GM10847 (cell line): ENCODE measurements around the gene NUDCD3.

Source experiments
- POLR2A ChIP-seq: IDR thresholded peaks from 2 replicates; pipeline ENCODE4 v1.6.1; 2011; ENCODE audit not compliant: insufficient read length; ENCODE audit errors: extremely low read depth

NUDCD3 gene

GRCh38 chr7:44378744-44379143, 111.7 kb downstream of the NUDCD3 start:
- TF ChIP-seq POLR2A: no peak

- no peak for TF ChIP-seq POLR2A
Measured at GRCh38 chr7:44377681-44378421, 112.6 kb downstream of the NUDCD3 start.

GRCh38 chr7:44377134-44377463, 113.4 kb downstream of the NUDCD3 start:
- TF ChIP-seq POLR2A: no peak

DNA sequence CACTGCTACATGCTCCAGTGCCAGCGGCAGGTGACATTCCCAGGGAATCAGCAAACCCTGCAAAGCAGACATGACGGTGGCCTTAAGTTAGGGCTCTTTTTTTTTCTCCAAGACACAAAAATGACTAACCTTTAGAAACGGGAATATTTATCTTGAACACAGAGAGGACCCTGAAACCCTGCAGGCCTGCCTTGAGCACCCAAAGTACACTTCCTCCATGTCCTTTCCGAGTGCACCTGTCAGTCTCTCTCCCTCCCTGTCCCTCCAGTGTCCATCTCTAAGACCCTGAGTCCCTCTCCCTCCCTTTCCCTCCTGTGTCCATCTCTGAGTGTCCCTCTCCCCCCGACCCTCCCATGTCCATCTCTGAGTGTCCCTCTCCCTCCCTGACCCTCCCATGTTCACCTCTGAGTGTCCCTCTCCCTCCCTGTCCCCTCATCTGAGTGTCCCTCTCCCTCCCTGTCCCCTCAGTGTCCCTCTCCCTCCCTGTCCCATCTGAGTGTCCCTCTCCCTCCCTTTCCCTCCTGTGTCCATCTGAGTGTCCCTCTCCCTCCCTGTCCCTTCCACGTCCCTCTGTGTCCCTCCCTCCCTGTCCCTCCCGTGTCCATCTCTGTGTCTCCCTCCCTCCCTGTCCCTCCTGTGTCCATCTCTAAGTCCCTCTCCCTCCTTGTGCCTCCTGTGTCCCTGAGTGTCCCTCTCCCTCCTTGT, 113.9 kb downstream of the NUDCD3 start:
- no peak for TF ChIP-seq POLR2A

DNA sequence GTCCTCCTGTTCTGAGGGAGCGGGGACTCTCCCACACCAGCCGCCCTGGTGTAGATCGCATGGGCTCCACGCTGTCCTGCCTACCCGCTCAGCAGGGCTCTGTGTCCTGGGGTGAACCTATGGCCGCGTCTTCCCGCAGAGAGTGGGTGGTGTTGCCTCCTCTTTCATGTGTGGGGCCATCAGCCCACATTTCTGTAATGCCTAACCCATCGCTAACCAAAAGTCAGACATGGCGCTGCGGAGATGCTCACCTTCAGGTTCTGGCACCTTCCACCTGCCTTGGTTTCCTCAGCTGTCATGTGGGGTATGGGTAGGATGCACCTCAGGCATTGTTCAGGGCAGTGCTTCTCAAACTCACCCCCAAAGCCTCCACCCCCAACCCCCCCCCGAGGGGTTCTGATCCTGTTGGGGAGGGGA, 114.5 kb downstream of the NUDCD3 start:
- no peak for TF ChIP-seq POLR2A

DNA sequence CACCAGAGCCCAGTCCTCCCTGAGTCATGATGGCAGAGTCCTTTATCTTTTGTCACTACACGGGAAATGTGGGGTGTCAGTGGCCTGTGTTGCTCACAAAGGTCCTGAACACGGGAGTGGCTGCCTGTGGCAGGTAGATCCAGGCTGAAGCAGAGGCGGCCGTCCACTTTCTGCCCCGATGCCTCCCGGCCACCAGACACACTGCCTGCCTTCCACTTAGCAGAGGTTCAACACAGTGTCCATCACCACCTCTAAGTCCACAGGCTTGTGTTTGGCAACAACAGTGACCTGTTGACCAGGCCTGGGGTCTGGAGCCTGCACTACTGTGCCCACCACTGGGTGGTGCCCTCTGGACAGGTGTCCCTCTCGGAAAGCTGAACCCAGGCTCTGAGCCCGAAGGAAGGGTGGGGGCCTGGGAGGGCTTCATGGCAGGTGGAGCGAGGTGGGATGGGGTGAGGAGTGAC, 115.2 kb downstream of the NUDCD3 start:
- TF ChIP-seq POLR2A: no peak

- no peak for TF ChIP-seq POLR2A
Measured at GRCh38 chr7:44374007-44374763, 116.3 kb downstream of the NUDCD3 start.

GRCh38 chr7:44373418-44373740, 117.1 kb downstream of the NUDCD3 start:
- no peak for TF ChIP-seq POLR2A

DNA sequence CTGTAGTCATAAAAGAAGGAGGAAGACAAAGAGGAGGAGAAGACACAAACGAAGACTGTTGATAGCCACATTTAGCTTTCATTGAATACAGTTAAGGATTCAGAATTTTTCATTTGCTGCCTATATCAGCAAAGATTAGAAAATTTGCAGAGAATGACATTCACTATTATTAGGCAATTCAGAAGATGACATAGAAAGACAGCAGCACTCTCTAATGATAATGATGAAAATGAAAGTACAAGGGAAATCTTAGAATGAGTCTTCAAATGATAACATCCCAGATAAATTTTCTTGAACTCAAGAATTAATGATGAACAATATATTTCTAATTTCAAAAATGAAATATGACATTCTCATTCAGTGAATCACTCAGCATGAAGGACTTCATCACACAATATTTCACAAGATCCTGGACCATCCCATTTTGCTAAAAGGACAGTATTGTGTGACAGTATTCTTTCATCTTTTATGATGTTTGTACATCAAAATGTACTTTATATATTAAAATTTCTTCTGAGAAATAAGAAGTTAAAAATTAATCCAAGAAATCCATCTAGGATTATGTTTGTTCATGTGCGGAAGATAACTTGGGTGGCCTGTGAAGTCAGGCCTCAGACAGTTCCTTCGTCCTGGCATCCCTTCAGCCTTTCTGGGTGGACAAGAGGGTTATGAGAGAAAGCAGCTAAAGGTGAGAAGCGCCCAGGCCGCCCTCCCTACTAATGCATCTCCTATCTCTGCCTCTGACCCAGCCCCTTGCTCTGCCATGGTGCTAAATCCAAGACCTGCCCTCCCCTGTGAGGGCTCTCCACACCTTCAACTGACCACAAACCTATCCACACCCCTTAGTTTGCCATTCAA, 117.7 kb downstream of the NUDCD3 start:
- no peak for TF ChIP-seq POLR2A

GRCh38 chr7:44368885-44369284, 121.6 kb downstream of the NUDCD3 start:
- no peak for TF ChIP-seq POLR2A

DNA sequence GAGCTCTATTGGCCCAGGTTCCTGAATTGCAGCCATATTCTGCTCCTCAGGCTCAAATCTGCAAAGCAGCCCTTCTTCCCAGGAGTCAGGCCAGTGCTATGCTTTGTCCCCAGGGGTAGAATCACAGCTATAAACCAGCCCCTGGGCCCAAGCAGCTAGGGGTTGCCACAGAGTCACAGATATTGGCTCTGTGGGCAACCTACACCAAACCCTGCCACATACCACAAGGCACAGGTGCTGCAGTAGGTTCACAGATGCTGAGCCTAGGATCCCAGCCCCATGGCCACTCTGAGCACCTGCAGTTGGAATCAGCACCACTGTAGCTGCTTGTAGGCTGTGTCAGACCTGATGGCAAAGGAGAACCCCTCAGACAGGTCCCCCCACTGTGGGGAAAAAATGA, 122.0 kb downstream of the NUDCD3 start:
- no peak for TF ChIP-seq POLR2A

DNA sequence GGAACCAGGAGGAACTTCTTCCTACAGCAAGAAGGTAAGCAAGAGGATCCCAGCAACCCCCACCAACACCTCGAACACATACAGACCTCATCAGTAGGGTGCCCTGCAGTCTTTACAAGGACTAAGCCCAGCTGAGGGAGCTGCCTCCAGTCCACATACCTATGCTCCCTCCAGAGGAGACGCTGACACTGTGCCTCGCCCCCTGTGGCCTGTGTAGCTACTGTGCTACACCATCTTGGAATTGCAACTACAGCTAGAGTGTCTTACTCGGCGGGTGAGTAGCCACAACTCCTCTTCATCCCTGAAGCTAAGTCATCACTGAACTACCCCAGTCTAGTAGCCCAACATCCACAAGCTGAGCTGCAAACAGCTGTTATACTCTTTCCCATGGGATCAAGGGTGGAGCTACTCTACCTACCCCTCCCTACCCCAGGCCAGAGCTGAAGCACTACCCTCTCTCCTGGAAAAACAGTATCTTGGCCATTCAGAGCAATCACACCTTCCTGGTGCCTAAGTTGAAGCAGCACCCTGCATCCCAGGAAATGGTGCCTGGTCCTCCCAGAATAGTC, 122.9 kb downstream of the NUDCD3 start:
- TF ChIP-seq POLR2A: no peak

DNA sequence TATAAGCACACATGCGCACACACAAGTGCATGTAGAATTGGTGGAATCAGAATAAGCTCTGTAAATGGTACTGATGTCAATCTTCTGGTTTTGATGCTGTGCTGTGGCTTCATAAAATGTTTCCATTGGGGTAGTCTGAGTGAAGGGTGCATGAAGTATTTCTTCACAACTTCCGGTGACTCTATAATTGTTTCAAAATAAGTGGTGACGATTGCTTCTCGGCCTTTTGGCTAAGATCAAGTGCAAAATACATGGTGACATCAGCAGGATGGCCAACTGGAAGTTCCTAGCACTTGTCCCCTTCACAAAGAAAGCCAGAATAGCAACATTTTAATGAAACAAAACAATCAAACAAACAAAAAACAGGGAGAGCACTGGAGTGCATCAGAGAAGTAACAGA, 123.5 kb downstream of the NUDCD3 start:
- no peak for TF ChIP-seq POLR2A

DNA sequence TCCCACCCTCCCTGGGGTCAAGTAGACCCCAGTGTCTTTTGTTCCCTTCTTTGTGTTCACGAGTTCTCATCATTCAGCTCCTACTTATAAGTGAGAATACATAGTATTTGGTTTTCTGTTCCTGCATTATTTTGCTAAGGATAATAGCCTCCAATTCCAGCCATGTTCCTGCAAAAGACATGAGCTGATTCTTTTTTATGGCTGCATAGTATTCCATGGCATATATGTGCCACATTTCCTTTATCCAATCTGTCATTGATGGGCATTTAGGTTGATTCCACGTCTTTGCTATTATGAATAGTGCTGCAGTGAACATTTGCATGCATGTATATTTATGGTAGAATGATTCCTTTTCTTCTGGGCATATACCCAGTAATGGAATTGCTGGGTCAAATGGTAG, 136.8 kb downstream of the NUDCD3 start:
- no peak for TF ChIP-seq POLR2A

DNA sequence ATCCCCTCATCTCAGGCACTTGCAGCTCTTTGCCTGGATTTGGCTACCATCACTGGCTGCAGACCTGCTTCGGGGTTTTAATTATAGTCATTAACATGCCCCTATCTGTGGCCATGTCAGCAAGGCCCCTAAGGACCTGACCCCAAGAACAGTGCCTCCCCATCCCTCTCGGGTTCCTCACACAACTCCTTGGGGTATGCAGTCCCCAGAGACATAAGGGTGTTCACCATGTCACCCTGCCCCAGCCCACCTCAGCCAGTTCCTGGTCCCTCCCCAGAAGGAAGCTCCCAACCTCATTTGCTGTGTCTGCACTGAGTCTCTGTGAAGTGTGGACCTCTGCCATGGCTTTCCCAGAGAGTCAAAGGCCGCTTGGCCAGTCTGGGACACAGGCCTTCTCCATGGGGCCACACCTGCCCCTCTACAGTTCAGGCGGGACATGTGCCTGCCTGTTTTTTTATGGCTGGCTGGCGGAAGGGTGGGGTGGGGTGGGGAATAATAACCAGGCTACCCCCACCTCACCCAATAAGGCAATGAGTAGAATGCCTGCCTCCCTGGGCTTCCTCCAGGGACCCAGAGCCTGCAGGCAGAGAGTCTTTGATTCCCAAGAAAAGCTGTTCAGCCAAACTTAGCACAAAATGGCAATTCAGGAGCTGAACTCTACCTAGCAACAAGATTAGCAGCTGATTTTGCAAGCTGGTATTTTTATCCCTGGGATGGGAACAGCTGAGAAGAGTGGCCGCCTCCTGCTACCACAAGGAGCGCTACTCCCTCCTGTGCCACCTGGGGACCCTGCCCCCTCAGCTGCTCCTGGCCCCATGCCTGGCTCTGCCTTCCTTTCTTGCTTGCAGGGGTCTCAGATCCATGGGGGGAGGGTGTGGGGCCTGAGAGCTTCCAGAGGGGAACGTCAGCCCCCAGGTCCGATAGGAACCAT, 141.3 kb downstream of the NUDCD3 start:
- TF ChIP-seq POLR2A: no peak
